Activated naive CD8-positive, alpha-beta T cell treated with anti-CD3 and anti-CD28 coated beads, Interleukin-2, amount 10 ng/mL, durations not matched to agents 7 days and 5 days (primary cell): Measurements from ENCODE around the gene TNS3. TPM values are rescaled to one million over a fixed set of nuclear protein-coding genes. Genes with fewer than 3 reads are reported as not detected.

Experiments used
- ATAC-seq: fragments of 150-1000 bp; cut with Tn5 transposase; one replicate; pipeline ENCODE4 v1.10.0; 2021; ENCODE audit warnings: low read depth, moderate library complexity
- POLR2A ChIA-PET: fragments of 350-600 bp; sonication (Branson Sonifier 250); formaldehyde crosslinking; loops from one replicate; lab custom pipeline; 2021; ENCODE audit warnings: antibody characterized with exemption; lab: Charles Lee
- DNase-seq: peaks from one replicate; pipeline ENCODE4 v3.0.0; 2021
- H3K27ac Mint-ChIP-seq: one replicate; pipeline ENCODE4 v1.8.0; 2022; ENCODE audit warnings: mild to moderate bottlenecking, mixed read lengths
- H3K27me3 Mint-ChIP-seq: one replicate; pipeline ENCODE4 v1.8.0; 2022; ENCODE audit warnings: mild to moderate bottlenecking, moderate library complexity, mixed read lengths
- H3K36me3 Mint-ChIP-seq: one replicate; pipeline ENCODE4 v1.8.0; 2021; ENCODE audit warnings: mild to moderate bottlenecking, mixed read lengths
- H3K4me1 Mint-ChIP-seq: one replicate; pipeline ENCODE4 v1.8.0; 2021; ENCODE audit warnings: mixed read lengths
- H3K4me3 Mint-ChIP-seq: one replicate; pipeline ENCODE4 v1.8.0; 2022; ENCODE audit warnings: mild to moderate bottlenecking, moderate library complexity, mixed read lengths
- H3K9me3 Mint-ChIP-seq: one replicate; pipeline ENCODE4 v1.8.0; 2021; ENCODE audit warnings: mixed read lengths
- total RNA-seq, 2 experiments: library from RNA; stranded (reverse); gene quantifications; one replicate each; pipeline ENCODE4 v1.2.3, GENCODE V29; 2021

Gene TNS3
- total RNA-seq, 2 experiments from 2014 or later = 1.1 to 2.0 TPM

DNA sequence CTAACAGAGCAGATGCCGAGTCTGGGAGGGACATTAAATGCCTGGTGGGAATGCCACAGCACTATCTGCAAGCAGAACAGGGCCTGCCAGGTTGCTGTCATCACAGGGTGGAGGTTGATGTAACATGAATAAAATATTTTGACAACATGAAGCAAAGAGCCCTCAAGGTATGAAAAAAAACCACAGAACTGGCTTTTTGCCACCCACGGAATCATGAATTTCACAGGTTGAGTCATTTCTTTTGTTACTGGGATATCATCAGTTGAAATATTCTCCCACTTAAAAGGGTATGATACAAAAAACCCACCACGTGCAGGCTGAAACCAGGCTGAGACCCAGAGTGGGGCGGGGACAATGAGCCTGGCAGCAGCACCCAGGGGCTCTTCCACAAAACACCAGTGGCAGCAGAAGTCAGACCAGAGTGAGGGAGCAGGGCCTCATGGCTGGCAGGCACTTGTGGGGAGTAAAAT is 220.1 kb downstream of the TNS3 start:
- no peak for DNase-seq
- peak; percentile 39 for ATAC-seq

DNA sequence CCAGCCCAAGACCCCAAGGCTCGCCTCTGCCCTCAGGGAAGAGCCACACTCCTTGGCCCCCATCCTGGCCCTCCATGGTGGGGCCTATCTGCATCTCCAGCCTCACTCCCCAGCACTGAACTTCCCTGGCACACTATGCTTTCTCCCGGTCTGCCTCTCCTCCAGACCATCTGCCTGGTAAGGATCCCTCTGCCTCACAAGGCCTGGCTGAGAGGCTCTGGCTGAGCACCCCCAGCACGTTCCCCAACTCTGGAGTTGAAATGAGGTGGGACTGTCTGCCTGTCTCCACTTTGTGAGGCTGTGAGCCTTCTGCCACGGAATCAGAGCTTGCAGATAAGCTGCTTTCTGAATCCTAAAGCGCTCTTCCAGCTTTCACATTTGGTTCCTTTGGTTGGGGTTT is 220.7 kb downstream of the TNS3 start:
- no peak overlapping the region for H3K4me3 Mint-ChIP-seq
- H3K4me1 Mint-ChIP-seq = no peaks in the 10 kb centered on the region
- no peak for DNase-seq
- H3K27me3 Mint-ChIP-seq = no peaks in the 10 kb centered on the region
- H3K27ac Mint-ChIP-seq = no peak overlapping the region
- no peaks in the 10 kb centered on the region for H3K36me3 Mint-ChIP-seq
- POLR2A ChIA-PET = no interaction called here
- ATAC-seq = no peak
- H3K9me3 Mint-ChIP-seq = no peaks in the 10 kb centered on the region

More for the DNA sequence above, 220.1 kb downstream of the TNS3 start:
- no peaks in the 10 kb centered on the region for H3K4me1 Mint-ChIP-seq
- H3K4me3 Mint-ChIP-seq = no peak overlapping the region
- no peak overlapping the region for H3K27ac Mint-ChIP-seq
- no peaks in the 10 kb centered on the region for H3K9me3 Mint-ChIP-seq
- H3K27me3 Mint-ChIP-seq = no peaks in the 10 kb centered on the region
- H3K36me3 Mint-ChIP-seq = no peaks in the 10 kb centered on the region
- POLR2A ChIA-PET = no interaction called here

DNA sequence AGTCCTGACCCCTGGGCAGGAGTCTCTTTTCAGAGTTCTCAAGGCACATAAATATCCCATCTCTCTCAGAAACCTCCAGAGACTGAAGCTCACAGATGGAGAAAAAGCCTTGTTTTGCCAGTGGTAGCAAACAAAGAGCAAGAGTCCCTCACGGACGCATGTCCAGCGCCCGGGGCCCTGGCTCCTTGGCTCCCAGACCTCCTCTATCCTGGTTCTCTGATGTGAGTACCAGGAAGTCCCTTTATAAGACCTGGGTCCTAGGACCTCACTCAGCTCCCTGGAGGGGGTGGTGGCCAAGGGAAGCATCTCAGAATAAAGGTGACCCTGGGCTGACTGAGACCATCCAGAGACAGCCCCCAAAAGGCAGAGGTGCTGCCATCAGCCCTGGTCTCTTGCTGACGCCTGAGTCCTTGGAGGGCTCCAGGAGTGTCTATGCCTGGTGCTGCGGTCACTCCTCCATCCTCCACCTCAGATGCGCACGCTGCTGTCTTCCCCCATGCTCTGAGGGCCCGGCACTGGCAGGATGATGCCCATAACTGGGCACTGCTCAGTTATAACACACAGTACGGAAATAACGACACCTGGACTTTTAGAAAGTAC is 221.5 kb downstream of the TNS3 start:
- DNase-seq = no peak
- Mint-ChIP-seq H3K9me3 (no peaks in the 10 kb centered on the region), H3K36me3 (no peaks in the 10 kb centered on the region), H3K4me1 (no peaks in the 10 kb centered on the region), H3K4me3 (no peak overlapping the region), H3K27me3 (no peaks in the 10 kb centered on the region), H3K27ac (no peak overlapping the region)
- POLR2A ChIA-PET = no interaction called here
- ATAC-seq = no peak

DNA sequence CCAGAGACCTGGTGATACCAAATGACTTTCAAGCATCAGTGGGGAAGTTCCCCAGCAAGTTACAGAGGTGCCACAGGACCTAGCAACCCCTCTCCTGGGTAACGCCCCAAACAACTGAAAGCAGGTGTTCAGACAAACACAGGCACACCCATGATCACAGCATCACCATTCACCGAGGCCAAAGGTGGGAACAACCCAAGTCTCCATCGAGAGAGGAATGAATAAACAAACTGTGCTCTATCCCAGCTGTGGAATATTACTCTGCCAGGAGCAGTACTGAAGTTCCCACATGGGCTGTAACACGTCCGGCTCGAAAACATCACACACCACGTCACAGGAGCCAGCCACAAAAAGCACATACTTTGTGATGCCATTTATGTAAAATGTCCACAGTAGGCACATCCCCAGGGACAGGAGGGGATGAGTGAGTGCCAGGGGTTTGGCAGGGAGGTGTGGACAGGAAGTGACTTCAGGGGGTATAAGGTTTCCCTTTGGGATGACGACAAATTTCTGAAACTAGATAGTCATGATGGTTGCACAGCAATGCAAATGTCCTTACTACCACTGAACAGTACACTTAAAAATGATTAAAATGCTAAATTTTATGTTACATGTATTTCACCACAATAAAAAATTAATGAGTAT is 222.8 kb downstream of the TNS3 start:
- DNase-seq (no peak), ATAC-seq (no peak)
- POLR2A ChIA-PET = no interaction called here
- Mint-ChIP-seq H3K4me1 (no peaks in the 10 kb centered on the region), H3K27me3 (no peaks in the 10 kb centered on the region), H3K27ac (no peak overlapping the region), H3K36me3 (no peaks in the 10 kb centered on the region), H3K4me3 (no peak overlapping the region), H3K9me3 (no peaks in the 10 kb centered on the region)

DNA sequence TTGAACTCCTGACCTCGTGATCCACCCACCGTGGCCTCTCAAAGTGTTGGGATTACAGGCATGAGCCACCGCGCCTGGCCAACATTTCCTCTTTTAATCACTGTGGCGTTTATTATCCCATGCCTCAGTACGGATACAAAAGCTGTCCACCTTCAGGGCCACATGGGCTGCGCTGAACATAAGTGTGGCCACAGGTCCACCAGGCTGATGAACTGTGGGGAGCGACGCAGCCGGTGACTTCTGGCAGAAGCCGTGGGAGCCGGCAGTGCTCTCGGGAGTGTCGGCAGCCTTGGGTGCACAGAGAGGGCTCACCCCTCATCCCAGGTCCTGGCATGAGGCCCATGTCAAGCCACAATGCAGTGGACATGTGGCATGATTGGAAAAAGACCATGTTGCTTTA is 223.6 kb downstream of the TNS3 start:
- Mint-ChIP-seq H3K9me3 (no peaks in the 10 kb centered on the region), H3K4me1 (no peaks in the 10 kb centered on the region), H3K36me3 (no peaks in the 10 kb centered on the region), H3K4me3 (no peak overlapping the region), H3K27ac (no peak overlapping the region), H3K27me3 (no peaks in the 10 kb centered on the region)
- no peak for DNase-seq
- no peak for ATAC-seq
- POLR2A ChIA-PET = no interaction called here

DNA sequence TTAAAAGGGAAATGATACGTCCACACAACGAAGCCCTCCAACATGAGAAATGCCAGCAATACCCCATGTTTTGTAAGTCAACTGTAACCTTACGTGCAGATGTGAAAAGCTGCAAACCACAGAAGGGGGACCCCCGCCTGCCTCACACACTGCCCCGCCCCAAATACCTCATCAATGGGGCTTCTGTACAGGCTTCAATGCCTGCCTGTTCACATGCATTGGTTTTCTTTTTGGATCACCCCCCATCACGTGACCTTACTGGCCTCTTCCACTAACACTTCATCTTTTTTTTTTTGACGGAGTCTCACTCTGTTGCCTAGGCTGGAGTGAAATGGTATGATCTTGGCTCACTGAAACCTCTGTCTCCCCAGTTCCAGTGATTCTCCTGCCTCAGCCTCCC is 224.0 kb downstream of the TNS3 start:
- Mint-ChIP-seq H3K4me1 (no peaks in the 10 kb centered on the region), H3K9me3 (no peaks in the 10 kb centered on the region), H3K4me3 (no peak overlapping the region), H3K36me3 (no peaks in the 10 kb centered on the region), H3K27ac (no peak overlapping the region), H3K27me3 (no peaks in the 10 kb centered on the region)
- POLR2A ChIA-PET = no interaction called here
- ATAC-seq (no peak), DNase-seq (no peak)

DNA sequence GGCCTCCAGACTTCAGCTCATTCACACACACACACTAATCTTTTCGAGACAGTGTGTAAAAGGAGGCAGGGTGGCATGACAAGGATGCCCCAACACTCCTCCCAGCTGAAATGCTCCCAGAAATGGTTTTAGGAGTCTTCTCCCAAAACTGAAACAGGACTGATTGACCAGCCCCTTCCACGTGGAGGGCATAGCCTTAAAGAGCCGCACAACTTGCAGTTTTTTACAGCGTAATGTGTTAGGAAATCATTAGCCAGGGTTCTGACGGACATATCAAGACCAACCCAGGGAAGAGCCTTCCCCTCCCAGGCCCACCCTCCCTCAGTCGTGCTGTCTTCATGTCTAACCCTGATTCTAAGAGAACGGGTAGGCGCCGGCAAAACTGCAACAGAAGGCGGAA is 224.6 kb downstream of the TNS3 start:
- no peaks in the 10 kb centered on the region for H3K27me3 Mint-ChIP-seq
- no peak overlapping the region for H3K4me3 Mint-ChIP-seq
- POLR2A ChIA-PET = no interaction called here
- no peaks in the 10 kb centered on the region for H3K9me3 Mint-ChIP-seq
- no peaks in the 10 kb centered on the region for H3K4me1 Mint-ChIP-seq
- ATAC-seq (no peak), DNase-seq (no peak)
- H3K27ac Mint-ChIP-seq = no peak overlapping the region
- H3K36me3 Mint-ChIP-seq = no peaks in the 10 kb centered on the region

DNA sequence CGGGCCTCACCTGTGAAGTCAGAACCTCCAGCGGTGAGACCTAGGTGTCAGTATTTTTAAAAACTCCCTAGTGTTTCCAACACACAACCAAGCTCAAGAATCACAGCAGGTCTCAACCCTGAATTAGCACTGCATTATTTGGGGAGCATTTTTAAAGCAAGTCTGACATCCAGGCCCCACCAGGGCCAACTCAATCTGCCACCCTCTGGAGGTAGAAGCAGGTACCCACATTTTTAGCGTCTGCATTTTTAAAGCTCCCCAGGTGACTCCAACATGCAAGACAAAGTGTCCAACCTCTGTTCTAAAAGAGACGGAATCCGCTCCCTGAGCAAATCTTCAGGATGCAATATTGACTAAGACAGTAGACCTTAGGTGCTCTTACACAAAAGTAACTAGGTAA is 225.7 kb downstream of the TNS3 start:
- Mint-ChIP-seq H3K4me1 (no peaks in the 10 kb centered on the region), H3K4me3 (no peak overlapping the region), H3K9me3 (no peaks in the 10 kb centered on the region), H3K27ac (no peak overlapping the region), H3K27me3 (no peaks in the 10 kb centered on the region), H3K36me3 (no peaks in the 10 kb centered on the region)
- no peak for DNase-seq
- ATAC-seq = no peak
- POLR2A ChIA-PET = no interaction called here

DNA sequence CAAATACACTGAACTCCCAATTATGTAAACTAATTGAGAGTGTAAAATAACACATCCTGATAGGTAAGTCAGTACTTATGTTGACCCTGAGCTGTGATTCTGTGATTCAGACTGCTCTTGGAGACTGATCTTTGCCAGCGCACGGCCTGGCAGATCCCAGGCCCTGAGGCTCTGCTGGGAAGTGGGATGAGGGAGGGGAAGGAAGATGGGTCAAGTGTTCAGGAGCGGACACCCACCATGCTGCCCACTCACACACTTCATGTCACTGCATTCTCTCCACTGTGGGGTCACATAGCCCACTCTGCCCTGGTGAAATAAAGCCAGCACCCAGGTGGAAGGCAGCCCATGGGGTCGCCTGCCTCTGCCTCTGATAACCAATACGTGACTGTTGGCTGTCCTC is 226.2 kb downstream of the TNS3 start:
- no peaks in the 10 kb centered on the region for H3K36me3 Mint-ChIP-seq
- POLR2A ChIA-PET = no interaction called here
- H3K4me3 Mint-ChIP-seq = no peak overlapping the region
- H3K27me3 Mint-ChIP-seq = no peaks in the 10 kb centered on the region
- no peaks in the 10 kb centered on the region for H3K4me1 Mint-ChIP-seq
- DNase-seq (no peak), ATAC-seq (no peak)
- no peak overlapping the region for H3K27ac Mint-ChIP-seq
- H3K9me3 Mint-ChIP-seq = no peaks in the 10 kb centered on the region

DNA sequence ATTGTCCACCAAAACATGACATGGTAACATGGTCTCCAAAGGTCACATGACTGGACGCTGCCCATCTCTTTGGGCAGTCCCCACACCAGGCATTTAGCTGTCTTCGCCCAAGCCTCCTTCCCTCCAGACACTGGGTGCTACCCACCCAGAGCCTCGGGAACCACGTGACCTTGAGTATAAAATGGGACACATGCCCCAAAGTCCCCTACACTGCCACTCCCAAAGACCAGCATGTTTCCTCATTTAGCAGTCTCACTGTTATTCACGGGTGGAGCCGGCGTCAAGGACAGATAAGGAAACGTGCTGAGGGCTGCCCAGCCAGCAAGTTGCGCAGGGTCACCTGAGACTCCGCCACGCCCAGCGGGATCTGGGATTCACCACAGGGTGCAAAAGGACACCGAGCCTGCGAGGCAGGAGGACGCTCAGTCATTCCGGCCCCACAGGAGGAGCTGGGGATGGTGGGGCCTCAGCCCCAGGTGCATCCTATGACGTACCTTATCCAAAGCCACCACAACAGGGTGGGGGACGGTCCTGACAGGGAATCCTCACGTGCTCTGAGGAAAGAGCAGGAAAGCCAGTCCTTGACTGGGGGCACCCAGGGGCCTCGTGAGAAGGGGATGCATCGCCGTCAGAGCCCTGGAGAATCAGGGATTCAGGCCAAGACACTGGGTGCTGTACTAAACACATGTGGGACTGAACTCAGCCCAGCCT is 226.9 kb downstream of the TNS3 start:
- ATAC-seq = no peak
- Mint-ChIP-seq H3K27me3 (no peaks in the 10 kb centered on the region), H3K4me1 (no peaks in the 10 kb centered on the region), H3K27ac (no peak overlapping the region), H3K36me3 (no peaks in the 10 kb centered on the region), H3K4me3 (no peak overlapping the region), H3K9me3 (no peaks in the 10 kb centered on the region)
- no peak for DNase-seq
- POLR2A ChIA-PET = no interaction called here

DNA sequence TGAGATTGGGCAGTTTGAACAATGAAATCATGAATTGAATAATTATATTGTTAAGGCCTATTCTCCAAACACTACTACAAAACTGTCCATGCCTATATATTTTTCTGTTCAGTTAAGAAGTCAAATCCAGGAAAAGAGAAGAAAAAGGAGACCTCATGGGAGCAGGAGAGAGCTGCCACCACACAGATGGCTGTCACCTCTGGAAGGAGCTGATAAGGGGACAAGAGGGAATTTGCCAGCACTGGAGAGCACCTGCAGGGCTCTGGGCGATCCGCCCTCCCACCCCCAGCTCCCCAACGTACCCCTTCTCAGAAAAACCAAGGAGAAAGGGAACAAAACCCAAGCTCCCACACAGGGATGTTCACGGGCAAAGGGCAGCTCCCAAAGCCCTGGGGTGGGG is 227.8 kb downstream of the TNS3 start:
- POLR2A ChIA-PET = no interaction called here

DNA sequence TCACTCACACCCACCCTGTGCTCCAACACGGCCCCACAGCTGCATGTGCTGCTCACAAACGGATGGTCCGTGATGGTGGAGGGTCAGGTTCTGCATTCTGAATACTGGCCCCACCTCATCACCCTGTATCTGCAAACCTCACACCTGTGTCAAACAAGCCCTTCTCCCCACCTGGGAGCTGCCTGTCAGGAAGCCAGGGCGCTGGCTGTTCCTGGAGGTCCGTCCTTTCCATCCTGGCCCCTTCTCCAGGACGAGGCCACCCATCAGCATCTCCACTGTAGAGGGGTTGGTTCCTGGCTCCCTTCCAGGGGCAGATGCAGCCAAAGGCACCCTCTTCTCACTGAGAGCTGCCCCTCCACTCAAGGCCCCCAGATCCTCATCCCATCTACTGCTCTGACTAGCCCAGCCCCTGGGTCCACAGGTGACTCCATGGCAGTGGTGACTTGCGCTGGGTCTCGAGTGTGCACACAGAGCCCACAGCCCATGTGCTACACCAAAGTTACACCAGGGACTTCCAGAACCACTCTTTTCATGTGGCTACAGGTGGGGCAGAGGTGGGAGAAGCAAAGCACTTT is 229.4 kb downstream of the TNS3 start:
- no peak overlapping the region for H3K27ac Mint-ChIP-seq
- no peak overlapping the region for H3K4me3 Mint-ChIP-seq
- no peaks in the 10 kb centered on the region for H3K9me3 Mint-ChIP-seq
- no peaks in the 10 kb centered on the region for H3K36me3 Mint-ChIP-seq
- POLR2A ChIA-PET = no interaction called here
- ATAC-seq (no peak), DNase-seq (no peak)
- H3K4me1 Mint-ChIP-seq = no peaks in the 10 kb centered on the region
- no peaks in the 10 kb centered on the region for H3K27me3 Mint-ChIP-seq

More for the DNA sequence above, 227.8 kb downstream of the TNS3 start:
- ATAC-seq = no peak
- Mint-ChIP-seq H3K9me3 (no peaks in the 10 kb centered on the region), H3K27ac (no peak overlapping the region), H3K4me3 (no peak overlapping the region), H3K27me3 (no peaks in the 10 kb centered on the region), H3K36me3 (no peaks in the 10 kb centered on the region), H3K4me1 (no peaks in the 10 kb centered on the region)
- no peak for DNase-seq

DNA sequence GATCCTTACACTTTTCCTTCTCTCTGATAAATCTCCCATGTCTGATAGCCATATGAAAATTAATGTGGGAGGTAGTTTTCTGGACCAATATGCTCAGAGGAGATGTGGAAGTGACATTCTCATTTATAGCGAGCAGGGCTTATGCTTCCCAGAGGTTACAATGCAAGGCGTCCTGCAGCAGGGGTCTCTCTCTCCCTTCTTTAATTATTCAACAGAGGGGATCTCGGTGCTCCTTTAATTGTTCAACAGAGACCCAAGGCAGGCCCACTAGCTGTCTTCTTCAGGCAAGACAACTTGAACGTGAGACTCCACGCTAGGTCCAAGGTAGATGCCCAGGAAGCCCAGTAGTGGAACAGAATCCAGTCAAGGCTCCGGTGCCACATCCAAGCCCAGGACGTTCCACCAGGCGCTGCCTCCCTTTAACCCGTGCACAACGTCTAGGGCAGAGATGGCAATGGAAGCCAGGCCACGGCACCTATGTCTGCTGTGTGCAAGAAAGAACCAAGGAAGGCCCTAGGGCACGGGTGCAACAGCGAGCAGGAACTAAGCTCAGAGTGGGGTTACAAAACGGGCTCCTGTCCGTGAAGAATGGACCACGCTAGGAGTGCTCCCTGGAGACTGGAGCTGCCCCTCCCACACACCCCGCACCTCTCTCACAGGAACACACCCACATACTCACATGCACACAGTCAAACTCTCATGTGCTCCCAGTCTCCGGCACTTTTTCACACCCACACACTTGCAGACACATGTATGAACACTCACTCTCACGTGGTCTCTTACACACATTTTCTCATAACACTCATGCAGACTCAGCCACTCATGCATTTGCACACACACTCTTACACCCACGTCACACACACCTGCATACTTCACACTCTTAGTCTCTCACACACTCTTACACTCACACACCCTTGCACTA is 230.4 kb downstream of the TNS3 start:
- Mint-ChIP-seq H3K9me3 (no peaks in the 10 kb centered on the region), H3K4me1 (no peaks in the 10 kb centered on the region), H3K4me3 (no peak overlapping the region), H3K27me3 (no peaks in the 10 kb centered on the region), H3K36me3 (no peaks in the 10 kb centered on the region), H3K27ac (no peak overlapping the region)
- DNase-seq = no peak
- POLR2A ChIA-PET = no interaction called here
- ATAC-seq = no peak
